ENCODE measurements around the gene ACAD8.

DNA sequence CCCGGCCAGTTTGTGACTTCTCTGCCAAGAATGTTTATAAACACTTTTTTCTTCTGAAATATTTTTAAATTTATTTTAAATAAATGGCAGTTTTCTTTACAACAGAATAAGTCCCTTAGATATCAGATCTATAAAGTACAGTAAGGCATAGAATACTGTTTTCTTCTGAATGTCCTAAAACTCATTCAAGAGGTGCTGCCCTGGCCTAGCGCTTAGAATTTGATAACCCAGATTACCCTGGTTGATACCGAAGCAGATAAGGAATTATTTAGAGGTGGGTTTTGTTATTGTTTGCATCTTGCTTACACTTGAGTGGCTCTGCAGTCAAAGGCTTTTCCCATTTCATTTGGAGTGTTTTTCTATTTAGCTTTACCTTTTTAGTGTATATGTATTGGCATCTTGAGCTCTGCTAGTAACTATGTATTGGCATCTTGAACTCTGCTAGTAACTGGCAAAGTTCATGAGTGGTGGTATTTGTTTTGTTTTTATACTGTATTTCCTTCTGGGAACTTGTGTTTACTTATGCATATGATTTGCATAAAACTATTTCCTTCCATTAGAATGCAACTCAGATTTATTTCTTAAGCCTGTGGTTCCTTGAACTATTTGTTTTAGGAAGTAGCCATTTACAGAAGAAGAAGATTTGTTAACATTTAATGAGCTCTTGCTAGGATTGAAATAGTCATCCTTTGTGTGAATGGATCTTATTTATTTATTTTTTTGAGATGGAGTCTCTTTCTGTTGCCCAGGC lies 1.2 kb downstream of the ACAD8 start:
- TF ChIP-seq CTCF (IDR thresholded peaks at IDR 0.05; ENCODE audit: poor library complexity, severe bottlenecking), result no peak
- TF ChIP-seq EZH2 (IDR thresholded peaks at IDR 0.05; ENCODE audit: borderline replicate concordance, insufficient read depth, low read length, poor library complexity, severe bottlenecking), result no peak
- no peak for TF ChIP-seq RAD21 (conservative IDR thresholded peaks at IDR 0.05)
- no peak for TF ChIP-seq EP300 (conservative IDR thresholded peaks at IDR 0.05; ENCODE audit: poor library complexity, severe bottlenecking)
- no peak for TF ChIP-seq SMC3 (conservative IDR thresholded peaks at IDR 0.05; ENCODE audit: poor library complexity)
- no peak for TF ChIP-seq POLR2AphosphoS5 (IDR thresholded peaks at IDR 0.05)
